ENCODE data around the gene HSD11B2. TPM values are rescaled to one million over a fixed set of nuclear protein-coding genes. Genes with fewer than 3 reads are reported as not detected.

HSD11B2 gene
- total and polyA plus RNA-seq, 10 of the 15 experiments (the other 5 are each of a cell fraction or from before 2014, with no cell fraction given), result 0.09 to 0.34 (median 0.21) TPM; not detected in 2

GRCh38 chr16:67395458-67396158 is 35.3 kb upstream of the HSD11B2 start:
- RAD21 ChIA-PET (ENCODE audit: unreplicated experiment), result no interaction called here
- Histone ChIP-seq H4K20me1 (ENCODE audit: control insufficient read depth, insufficient read depth) (no peaks in the 10 kb centered on the region), H3K27me3 (replicated peaks in 1 of 2; ENCODE audit: control insufficient read depth in 2 of 2, insufficient read depth in 2 of 2, low read length in 1 of 2) (peaks cover 6 to 17% of the 10 kb centered on the region in 2 experiments), H2AFZ (ENCODE audit: control insufficient read depth, low read depth, low read length) (no peak overlapping the region), H3K27ac (ENCODE audit: control insufficient read depth, insufficient read depth) (no peak overlapping the region), H3K4me3 (no peak overlapping the region), H3K79me2 (ENCODE audit: control insufficient read depth, insufficient read depth, low read length) (no peaks in the 10 kb centered on the region), H3K4me2 (ENCODE audit: control insufficient read depth, insufficient read depth) (no peak overlapping the region), H3K36me3 (ENCODE audit: control insufficient read depth in 2 of 2, insufficient read depth in 2 of 2, low read length in 1 of 2) (no peaks in the 10 kb centered on the region), H3K9me3 (replicated peaks; ENCODE audit: control insufficient read depth, insufficient read depth, low read length) (no peaks in the 10 kb centered on the region), H3K4me1 (ENCODE audit: control insufficient read depth, insufficient read depth, low read length) (no peaks in the 10 kb centered on the region), H3K9ac (ENCODE audit: control insufficient read depth, insufficient read depth, low read length) (no peak overlapping the region)
- DNase-seq (ENCODE audit: low read depth, low spot score), result no peak
- 0 out of 3 replicates have a peak, but pooled peaks have one; percentile 5 for ATAC-seq
- CTCF ChIA-PET, result no interaction called here
- 53% methylated on average over 13 of the region's 13 CpGs for WGBS (ENCODE audit: insufficient coverage, insufficient replicate concordance, low lambda C conversion rate, missing lambda C conversion rate)
- in situ Hi-C loops (cut with MboI) (no loop called here), intact Hi-C loops (cut with micrococcal nuclease; ENCODE audit: unreplicated experiment) (loop anchor here (5.0 kb wide), 1 partner anchor 118 kb away; the partner anchor contains the start of gene PLEKHG4)
- TF ChIP-seq, protein P1, sequence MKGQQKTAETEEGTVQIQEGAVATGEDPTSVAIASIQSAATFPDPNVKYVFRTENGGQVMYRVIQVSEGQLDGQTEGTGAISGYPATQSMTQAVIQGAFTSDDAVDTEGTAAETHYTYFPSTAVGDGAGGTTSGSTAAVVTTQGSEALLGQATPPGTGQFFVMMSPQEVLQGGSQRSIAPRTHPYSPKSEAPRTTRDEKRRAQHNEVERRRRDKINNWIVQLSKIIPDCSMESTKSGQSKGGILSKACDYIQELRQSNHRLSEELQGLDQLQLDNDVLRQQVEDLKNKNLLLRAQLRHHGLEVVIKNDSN (IDR thresholded peaks at IDR 0.05; ENCODE audit: borderline replicate concordance, extremely low read length, insufficient read depth, low read depth, low read length), result no peak
- TF ChIP-seq JUND (IDR thresholded peaks at IDR 0.05; ENCODE audit: low read depth, low read length), result no peak
- no peak for TF ChIP-seq TCF7 (IDR thresholded peaks at IDR 0.05; ENCODE audit: borderline replicate concordance)
- TF ChIP-seq SIX5 (IDR thresholded peaks at IDR 0.05; ENCODE audit: low read depth, low read length, severe bottlenecking), result no peak
- TF ChIP-seq SMC3 (IDR thresholded peaks at IDR 0.05; ENCODE audit: borderline replicate concordance, low read length), result no peak
- no peak for TF ChIP-seq RELA (IDR thresholded peaks at IDR 0.05; ENCODE audit: borderline replicate concordance, partially characterized antibody)
- TF ChIP-seq STAT3 (IDR thresholded peaks at IDR 0.05; ENCODE audit: low read depth, low read length), result no peak
- TF ChIP-seq ELK1 (IDR thresholded peaks at IDR 0.05; ENCODE audit: low read depth, low read length), result no peak
- TF ChIP-seq IKZF2 (IDR thresholded peaks at IDR 0.05), result no peak
- SMC1A ChIA-PET (ENCODE audit: uncharacterized antibody, unreplicated experiment), result no interaction called here
- no TSS peak for BruUV-seq (replicated peaks)
- FAIRE-seq, result no peak
- POLR2A ChIA-PET, result no interaction called here
